Liver (tissue), 9 donors: ENCODE measurements around the gene CDCA5. TPM values are rescaled to one million over a fixed set of nuclear protein-coding genes. Genes with fewer than 3 reads are reported as not detected.

ENCODE experiments used
- DNase-seq: peaks from one replicate; pipeline ENCODE4 v3.0.0-alpha.2; 2017; ENCODE audit warnings: low spot score
- H3K27ac ChIP-seq, 2 donors: one replicate each; pipeline ENCODE4 v1.7.0; 2013; ENCODE audit warnings: inconsistent platforms in 2 of 2, low read length in 2 of 2, control low read depth in 1 of 2, low read depth in 1 of 2, mild to moderate bottlenecking in 1 of 2
- H3K27me3 ChIP-seq, 4 donors: one replicate each; pipeline versions ENCODE4 v1.6.1 to v1.7.0; 2013; ENCODE audit warnings: low read length in 3 of 4, inconsistent platforms in 1 of 4, mild to moderate bottlenecking in 1 of 4, moderate library complexity in 1 of 4; ENCODE audit not compliant: control insufficient read depth in 4 of 4, insufficient read depth in 4 of 4
- H3K36me3 ChIP-seq, 4 donors: one replicate each; pipeline versions ENCODE4 v1.6.1 to v1.7.0; 2013; ENCODE audit warnings: low read length in 3 of 4, mild to moderate bottlenecking in 3 of 4, low read depth in 1 of 4, moderate library complexity in 1 of 4; ENCODE audit not compliant: control insufficient read depth in 4 of 4, insufficient read depth in 3 of 4
- H3K4me1 ChIP-seq, 4 donors: one replicate each; pipeline versions ENCODE4 v1.6.1 to v1.7.0; 2013; ENCODE audit warnings: low read length in 3 of 4, mild to moderate bottlenecking in 3 of 4, moderate library complexity in 1 of 4; ENCODE audit not compliant: control insufficient read depth in 4 of 4, insufficient read depth in 4 of 4
- H3K4me3 ChIP-seq, 3 donors: one replicate each; pipeline versions ENCODE4 v1.6.1 to v1.7.0; 2013; ENCODE audit warnings: low read length in 3 of 3, control low read depth in 1 of 3, low read depth in 1 of 3, mild to moderate bottlenecking in 1 of 3
- H3K9ac ChIP-seq, 2 donors: one replicate each; pipeline ENCODE4 v1.7.0; 2013; ENCODE audit warnings: low read length in 2 of 2, mild to moderate bottlenecking in 2 of 2, moderate library complexity in 2 of 2, control low read depth in 1 of 2, low read depth in 1 of 2
- H3K9me3 ChIP-seq, 4 donors: one replicate each; pipeline versions ENCODE4 v1.6.1 to v1.7.0; 2013; ENCODE audit warnings: low read length in 3 of 4; ENCODE audit not compliant: control insufficient read depth in 4 of 4
- ATF3 ChIP-seq: IDR thresholded peaks from 2 replicates; pipeline ENCODE4 v1.6.1; 2016; ENCODE audit warnings: antibody characterized with exemption
- EGR1 ChIP-seq, 2 donors: IDR thresholded peaks; 2 replicates each; pipeline ENCODE4 v1.6.1; 2016 to 2018; ENCODE audit warnings: antibody characterized with exemption in 2 of 2, low read depth in 2 of 2
- FOXA1 ChIP-seq: IDR thresholded peaks from 2 replicates; pipeline ENCODE4 v1.6.1; 2016; ENCODE audit warnings: antibody characterized with exemption
- FOXA2 ChIP-seq: IDR thresholded peaks from 2 replicates; pipeline ENCODE4 v1.6.1; 2016; ENCODE audit warnings: antibody characterized with exemption
- GABPA ChIP-seq, 2 donors: IDR thresholded peaks in 1 of 2; conservative IDR thresholded peaks in 1 of 2; 2 replicates each; pipeline ENCODE4 v1.6.1; 2016; ENCODE audit warnings: antibody characterized with exemption in 2 of 2, mild to moderate bottlenecking in 1 of 2, moderate library complexity in 1 of 2
- HNF4G ChIP-seq: IDR thresholded peaks from 2 replicates; pipeline ENCODE4 v1.6.1; 2016; ENCODE audit warnings: antibody characterized with exemption
- JUND ChIP-seq, 2 donors: IDR thresholded peaks; 2 replicates each; pipeline ENCODE4 v1.6.1; 2016; ENCODE audit warnings: antibody characterized with exemption in 2 of 2
- NR2F2 ChIP-seq: IDR thresholded peaks from 2 replicates; pipeline ENCODE4 v1.6.1; 2016; ENCODE audit warnings: antibody characterized with exemption
- RAD21 ChIP-seq, 2 donors: IDR thresholded peaks; 2 replicates each; pipeline ENCODE4 v1.6.1; 2016; ENCODE audit warnings: antibody characterized with exemption in 2 of 2, mild to moderate bottlenecking in 2 of 2
- RXRA ChIP-seq, 2 donors: IDR thresholded peaks; 2 replicates each; pipeline ENCODE4 v1.6.1; 2017 to 2018; ENCODE audit warnings: antibody characterized with exemption in 2 of 2, mild to moderate bottlenecking in 1 of 2
- SP1 ChIP-seq: IDR thresholded peaks from 2 replicates; pipeline ENCODE4 v1.6.1; 2018; ENCODE audit warnings: antibody characterized with exemption, mild to moderate bottlenecking
- YY1 ChIP-seq: IDR thresholded peaks from 2 replicates; pipeline ENCODE4 v1.6.1; 2016; ENCODE audit warnings: antibody characterized with exemption, mild to moderate bottlenecking
- ZBTB33 ChIP-seq: IDR thresholded peaks from 2 replicates; pipeline ENCODE4 v1.6.1; 2016; ENCODE audit warnings: antibody characterized with exemption
- WGBS: extraction: QIAGEN DNeasy Blood & Tissue Kit; methylation state at CpG from one replicate; pipeline ENCODE4 v1.1.7; 2013; 5-methylcytosine and 5-hydroxymethylcytosine counted together
- polyA plus RNA-seq, 2 donors: library from polyadenylated mRNA; stranded (reverse) in 1 of 2; unstranded in 1 of 2; fragments of 200-250 nt in 1 of 2; fragments of >200 nt in 1 of 2; fragmentation: Nextera tagmentation in 1 of 2; extraction: Ambion mirVana in 1 of 2; gene quantifications; one replicate each; pipeline versions ENCODE4 v1.2.1 to v1.2.3, GENCODE V29; 2013 to 2015
- total RNA-seq, 2 donors: library from RNA; depleted of rRNA; stranded (reverse); fragments of >200 nt; gene quantifications; one replicate each; pipeline ENCODE4 v1.2.3, GENCODE V29; 2014
- TF ChIP-seq, protein P1 (sequence below): IDR thresholded peaks from 2 replicates; pipeline ENCODE4 v1.6.1; 2016; ENCODE audit warnings: antibody characterized with exemption, mild to moderate bottlenecking
- TF ChIP-seq, protein P2 (sequence below): IDR thresholded peaks from 2 replicates; pipeline ENCODE4 v1.6.1; 2016; ENCODE audit warnings: antibody characterized with exemption
- donor health status: healthy.
- donor health status: healthy.
- donor health status: healthy.
- donor health status: healthy.
- donor health status: healthy.

Gene CDCA5
- total RNA-seq (10 to 100 TPM in 1 of 2 donors, under 1 TPM in 1; 0.17 to 12.0 TPM), polyA plus RNA-seq (1 to 10 TPM in 1 of 2 donors, under 1 TPM in 1; 0.72 to 2.7 TPM)

- no peaks in the 10 kb centered on the region for H3K27me3 ChIP-seq
- TF ChIP-seq SP1 = peak; percentile 84
- no peak for TF ChIP-seq FOXA2
- TF ChIP-seq NR2F2 = peak; percentile 49
- TF ChIP-seq GABPA (IDR thresholded peaks at IDR 0.05 in 1 of 2, conservative IDR thresholded peaks at IDR 0.05 in 1 of 2) = peak; percentile 93 to 99
- peak in 1 of 2 donors; percentile 41 for TF ChIP-seq JUND (IDR thresholded peaks at IDR 0.05)
- peak; percentile 81 for TF ChIP-seq ZBTB33
- peak; percentile 44 for TF ChIP-seq ATF3
- TF ChIP-seq RAD21 (IDR thresholded peaks at IDR 0.05) = peak in 1 of 2 donors; percentile 44
- peak; percentile 55 to 90 for TF ChIP-seq EGR1 (IDR thresholded peaks at IDR 0.05; ENCODE audit: low read depth in 2 of 2)
- peak; percentile 83 for TF ChIP-seq YY1
- TF ChIP-seq, protein P1, sequence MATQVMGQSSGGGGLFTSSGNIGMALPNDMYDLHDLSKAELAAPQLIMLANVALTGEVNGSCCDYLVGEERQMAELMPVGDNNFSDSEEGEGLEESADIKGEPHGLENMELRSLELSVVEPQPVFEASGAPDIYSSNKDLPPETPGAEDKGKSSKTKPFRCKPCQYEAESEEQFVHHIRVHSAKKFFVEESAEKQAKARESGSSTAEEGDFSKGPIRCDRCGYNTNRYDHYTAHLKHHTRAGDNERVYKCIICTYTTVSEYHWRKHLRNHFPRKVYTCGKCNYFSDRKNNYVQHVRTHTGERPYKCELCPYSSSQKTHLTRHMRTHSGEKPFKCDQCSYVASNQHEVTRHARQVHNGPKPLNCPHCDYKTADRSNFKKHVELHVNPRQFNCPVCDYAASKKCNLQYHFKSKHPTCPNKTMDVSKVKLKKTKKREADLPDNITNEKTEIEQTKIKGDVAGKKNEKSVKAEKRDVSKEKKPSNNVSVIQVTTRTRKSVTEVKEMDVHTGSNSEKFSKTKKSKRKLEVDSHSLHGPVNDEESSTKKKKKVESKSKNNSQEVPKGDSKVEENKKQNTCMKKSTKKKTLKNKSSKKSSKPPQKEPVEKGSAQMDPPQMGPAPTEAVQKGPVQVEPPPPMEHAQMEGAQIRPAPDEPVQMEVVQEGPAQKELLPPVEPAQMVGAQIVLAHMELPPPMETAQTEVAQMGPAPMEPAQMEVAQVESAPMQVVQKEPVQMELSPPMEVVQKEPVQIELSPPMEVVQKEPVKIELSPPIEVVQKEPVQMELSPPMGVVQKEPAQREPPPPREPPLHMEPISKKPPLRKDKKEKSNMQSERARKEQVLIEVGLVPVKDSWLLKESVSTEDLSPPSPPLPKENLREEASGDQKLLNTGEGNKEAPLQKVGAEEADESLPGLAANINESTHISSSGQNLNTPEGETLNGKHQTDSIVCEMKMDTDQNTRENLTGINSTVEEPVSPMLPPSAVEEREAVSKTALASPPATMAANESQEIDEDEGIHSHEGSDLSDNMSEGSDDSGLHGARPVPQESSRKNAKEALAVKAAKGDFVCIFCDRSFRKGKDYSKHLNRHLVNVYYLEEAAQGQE = peak; percentile 39
- TF ChIP-seq, protein P2, sequence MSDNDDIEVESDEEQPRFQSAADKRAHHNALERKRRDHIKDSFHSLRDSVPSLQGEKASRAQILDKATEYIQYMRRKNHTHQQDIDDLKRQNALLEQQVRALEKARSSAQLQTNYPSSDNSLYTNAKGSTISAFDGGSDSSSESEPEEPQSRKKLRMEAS = no peak
- TF ChIP-seq FOXA1 = peak; percentile 21
- TF ChIP-seq RXRA (IDR thresholded peaks at IDR 0.05) = peak; percentile 39 to 42
- no peak for TF ChIP-seq HNF4G
- peaks cover 10 to 23% (median 18%) of the 10 kb centered on the region in 4 donors for H3K4me1 ChIP-seq
- H3K4me3 ChIP-seq = peak within 1 kb of the TSS; percentile 75 to 96 (median 80)
- peak within 1 kb of the TSS; percentile 79 to 91 for H3K9ac ChIP-seq
- H3K27ac ChIP-seq = peak within 1 kb of the TSS; percentile 80 to 89
- peaks cover 5 to 32% (median 10%) of the 10 kb centered on the region in 4 donors for H3K36me3 ChIP-seq
- peak; percentile 96 for DNase-seq
- no peaks in the 10 kb centered on the region for H3K9me3 ChIP-seq
- WGBS = under 1% methylated on average over 79 of the region's 79 CpGs
These were observed at the start of gene CDCA5, which contains the start of gene ZFPL1 for GRCh38 chr11:65083834-65084597. Gene CDCA5 (minus strand): TSS chr11:65084040. CDS start chr11:65083978, 62 bp downstream. Gene ZFPL1 (plus strand): TSS chr11:65084222. CDS start chr11:65084699, 477 bp downstream.
